SK-N-SH treated with all-trans-retinoic acid at 6 μM for 48 hours (cell line): ENCODE measurements around the gene TMCC3.

Experiments used
- ATAC-seq: fragments of 200-7000 bp; cut with Tn5 transposase; 3 replicates; pipeline ENCODE4 v1.9.1; 2020; ENCODE audit warnings: mild to moderate bottlenecking, moderate library complexity
- ARNTL ChIP-seq: fragments of 450-650 bp; formaldehyde crosslinking; IDR thresholded peaks from 2 replicates; pipeline ENCODE4 v1.5.0; 2020; ENCODE audit warnings: low read depth, mild to moderate bottlenecking, moderate library complexity, borderline replicate concordance
- BACH2 ChIP-seq: fragments of 250-450 bp; sonication (Bioruptor Pico); IDR thresholded peaks from 2 replicates; pipeline ENCODE4 v1.9.0; 2021; ENCODE audit warnings: mild to moderate bottlenecking, borderline replicate concordance
- CREB5 ChIP-seq: fragments of 250-450 bp; sonication (Bioruptor Pico); IDR thresholded peaks from 2 replicates; pipeline ENCODE4 v1.5.1; 2020; ENCODE audit warnings: low read depth, mild to moderate bottlenecking, moderate library complexity
- CSDC2 ChIP-seq: fragments of 250-450 bp; sonication (Bioruptor Pico); IDR thresholded peaks from 2 replicates; pipeline ENCODE4 v1.5.0; 2020; ENCODE audit warnings: mild to moderate bottlenecking, moderate library complexity
- CSRNP3 ChIP-seq: fragments of 250-450 bp; sonication (Bioruptor Pico); IDR thresholded peaks from 2 replicates; pipeline ENCODE4 v1.5.1; 2021; ENCODE audit warnings: mild to moderate bottlenecking, moderate library complexity
- ESRRG ChIP-seq: fragments of 250-450 bp; sonication (Bioruptor Pico); IDR thresholded peaks from 2 replicates; pipeline ENCODE4 v1.6.1; 2021; ENCODE audit warnings: mild to moderate bottlenecking
- GLIS3 ChIP-seq: fragments of 250-450 bp; sonication (Bioruptor Pico); IDR thresholded peaks from 2 replicates; pipeline ENCODE4 v1.5.0; 2020; ENCODE audit warnings: mild to moderate bottlenecking, moderate library complexity
- ISL1 ChIP-seq: fragments of 250-450 bp; sonication (Bioruptor Pico); IDR thresholded peaks from 2 replicates; pipeline ENCODE4 v2.1.2; 2022; ENCODE audit warnings: mild to moderate bottlenecking, moderate library complexity
- OSR1 ChIP-seq: fragments of 250-450 bp; sonication (Bioruptor Pico); IDR thresholded peaks from 2 replicates; pipeline ENCODE4 v1.8.0; 2022; ENCODE audit warnings: moderate library complexity, mild to moderate bottlenecking, inconsistent platforms
- PATZ1 ChIP-seq: fragments of 250-450 bp; sonication (Bioruptor Pico); IDR thresholded peaks from 2 replicates; pipeline ENCODE4 v1.8.0; 2020; ENCODE audit warnings: mild to moderate bottlenecking, moderate library complexity, borderline replicate concordance
- POU6F1 ChIP-seq: fragments of 250-450 bp; sonication (Bioruptor Pico); IDR thresholded peaks from 2 replicates; pipeline ENCODE4 v1.8.0; 2021; ENCODE audit warnings: low read depth, mild to moderate bottlenecking, moderate library complexity, borderline replicate concordance
- PPARA ChIP-seq: fragments of 250-450 bp; sonication (Bioruptor Pico); IDR thresholded peaks from 2 replicates; pipeline ENCODE4 v1.5.0; 2020; ENCODE audit warnings: mild to moderate bottlenecking, borderline replicate concordance
- RARB ChIP-seq: fragments of 250-450 bp; sonication (Bioruptor Pico); IDR thresholded peaks from 2 replicates; pipeline ENCODE4 v1.8.0; 2021; ENCODE audit warnings: mild to moderate bottlenecking, moderate library complexity
- SNAI2 ChIP-seq: fragments of 250-450 bp; sonication (Bioruptor Pico); IDR thresholded peaks from 2 replicates; pipeline ENCODE4 v1.5.0; 2020; ENCODE audit warnings: mild to moderate bottlenecking, moderate library complexity
- TCF4 ChIP-seq: fragments of 250-450 bp; sonication (Bioruptor Pico); IDR thresholded peaks from 2 replicates; pipeline ENCODE4 v1.8.0; 2021; ENCODE audit warnings: mild to moderate bottlenecking, moderate library complexity, borderline replicate concordance
- TOX ChIP-seq: fragments of 250-450 bp; sonication (Bioruptor Pico); IDR thresholded peaks from 2 replicates; pipeline ENCODE4 v1.8.0; 2021; ENCODE audit warnings: mild to moderate bottlenecking, moderate library complexity, borderline replicate concordance
- TSHZ2 ChIP-seq: fragments of 250-450 bp; sonication (Bioruptor Pico); IDR thresholded peaks from 2 replicates; pipeline ENCODE4 v1.5.0; 2020; ENCODE audit warnings: mild to moderate bottlenecking, moderate library complexity
- ZC3H10 ChIP-seq: fragments of 250-450 bp; sonication (Bioruptor Pico); IDR thresholded peaks from 2 replicates; pipeline ENCODE4 v1.5.1; 2021; ENCODE audit warnings: mild to moderate bottlenecking, moderate library complexity
- ZFP3 ChIP-seq: fragments of 250-450 bp; sonication (Bioruptor Pico); IDR thresholded peaks from 2 replicates; pipeline ENCODE4 v1.5.0; 2020; ENCODE audit warnings: mild to moderate bottlenecking, moderate library complexity
- ZFP30 ChIP-seq: fragments of 450-650 bp; formaldehyde crosslinking; IDR thresholded peaks from 2 replicates; pipeline ENCODE4 v1.5.0; 2022; ENCODE audit warnings: mild to moderate bottlenecking, moderate library complexity
- ZNF565 ChIP-seq: fragments of 450-650 bp; formaldehyde crosslinking; conservative IDR thresholded peaks from 2 replicates; pipeline ENCODE4 v1.5.0; 2020; ENCODE audit warnings: low read depth, mild to moderate bottlenecking, moderate library complexity
- ZNF70 ChIP-seq: fragments of 450-650 bp; formaldehyde crosslinking; IDR thresholded peaks from 2 replicates; pipeline ENCODE4 v1.5.0; 2020; ENCODE audit warnings: mild to moderate bottlenecking, moderate library complexity
- ZNF8 ChIP-seq: fragments of 450-650 bp; formaldehyde crosslinking; IDR thresholded peaks from 2 replicates; pipeline ENCODE4 v1.5.0; 2020; ENCODE audit warnings: mild to moderate bottlenecking, moderate library complexity

Gene TMCC3

GRCh38 chr12:94678379-94678778, 28.0 kb upstream of the TMCC3 start:
- no peak for TF ChIP-seq ZNF565
- no peak for TF ChIP-seq GLIS3
- no peak for TF ChIP-seq PPARA
- no peak for ATAC-seq

- ATAC-seq: no peak
- no peak for TF ChIP-seq ARNTL (CRISPR knock-in tag)
- no peak for TF ChIP-seq TCF4 (CRISPR knock-in tag)
- no peak for TF ChIP-seq BACH2 (CRISPR knock-in tag)
- TF ChIP-seq ZNF8: no peak
- TF ChIP-seq CSRNP3 (CRISPR knock-in tag): no peak
- no peak for TF ChIP-seq TSHZ2 (CRISPR knock-in tag)
- no peak for TF ChIP-seq ZNF70 (CRISPR knock-in tag)
- TF ChIP-seq GLIS3: no peak
- no peak for TF ChIP-seq ZFP30 (CRISPR knock-in tag)
- no peak for TF ChIP-seq ZFP3 (CRISPR knock-in tag)
- no peak for TF ChIP-seq CREB5
- no peak for TF ChIP-seq RARB (CRISPR knock-in tag)
- TF ChIP-seq PATZ1 (CRISPR knock-in tag): no peak
- no peak for TF ChIP-seq CSDC2 (CRISPR knock-in tag)
- TF ChIP-seq ESRRG (CRISPR knock-in tag): no peak
These were observed 27.4 kb upstream of the TMCC3 start for GRCh38 chr12:94677778-94678177.

- TF ChIP-seq TSHZ2 (CRISPR knock-in tag): no peak
- no peak for TF ChIP-seq TCF4 (CRISPR knock-in tag)
- no peak for TF ChIP-seq ISL1 (CRISPR knock-in tag)
- no peak for TF ChIP-seq POU6F1 (CRISPR knock-in tag)
- TF ChIP-seq PATZ1 (CRISPR knock-in tag): no peak
- no peak for TF ChIP-seq ZFP3 (CRISPR knock-in tag)
- TF ChIP-seq OSR1: no peak
- no peak for TF ChIP-seq BACH2 (CRISPR knock-in tag)
- no peak for TF ChIP-seq ZC3H10 (CRISPR knock-in tag)
- TF ChIP-seq SNAI2 (CRISPR knock-in tag): no peak
- no peak for TF ChIP-seq PPARA
- no peak for TF ChIP-seq ARNTL (CRISPR knock-in tag)
- TF ChIP-seq CREB5: no peak
- no peak for TF ChIP-seq CSDC2 (CRISPR knock-in tag)
- no peak for TF ChIP-seq TOX
- TF ChIP-seq RARB (CRISPR knock-in tag): no peak
- no peak for ATAC-seq
These were observed 26.6 kb upstream of the TMCC3 start for GRCh38 chr12:94676922-94677321.
